ENCODE data around the gene TMEM186. TPM values are rescaled to one million over a fixed set of nuclear protein-coding genes. Genes with fewer than 3 reads are reported as not detected.

TMEM186 gene
- polyA plus RNA-seq, 3 donors: 3.8 to 4.5 (median 4.4) TPM

DNA sequence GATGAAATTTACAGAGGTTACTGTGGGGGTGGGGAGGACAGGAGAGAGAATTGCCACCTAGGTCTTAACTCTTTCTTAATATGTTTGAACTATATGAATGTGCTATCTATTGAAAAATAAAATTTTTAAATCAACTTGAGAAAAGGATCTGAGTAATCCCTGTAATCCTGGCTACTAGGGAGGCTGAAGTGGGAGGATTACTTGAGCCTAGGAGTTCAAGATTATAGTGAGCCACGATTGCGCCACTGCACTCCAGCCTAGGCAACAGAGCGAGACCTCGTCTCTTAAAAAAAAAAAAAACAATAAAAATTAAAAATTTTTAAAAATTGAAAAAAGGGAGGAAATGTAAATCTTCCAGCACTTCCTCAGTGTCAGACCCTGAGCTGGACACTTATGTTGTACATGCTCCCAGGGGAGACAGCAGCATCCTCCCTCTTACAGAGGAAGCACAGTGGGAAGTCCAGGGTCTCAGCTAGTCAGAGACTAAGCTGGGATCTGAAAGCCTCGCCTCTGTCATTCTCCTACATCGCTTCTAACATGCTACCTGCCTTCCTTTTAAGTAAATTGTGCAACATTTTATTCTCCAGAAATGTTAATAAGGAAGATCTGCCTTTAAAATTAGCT is 22.1 kb upstream of the TMEM186 start:
- Mint-ChIP-seq H3K27me3 (ENCODE audit: low read depth in 3 of 3) (peaks cover 0 to 2% (median 0%) of the 10 kb centered on the region in 3 donors), H3K4me3 (no peak overlapping the region), H3K36me3 (peaks cover 62 to 75% of the 10 kb centered on the region in 2 donors), H3K4me1 (peaks cover 20% of the 10 kb centered on the region), H3K9me3 (no peaks in the 10 kb centered on the region), H3K27ac (peak overlapping the region in 5 of 7 donors; percentile 5 to 80 (median 30))
- intact Hi-C loops (cut with micrococcal nuclease): no loop called here
- Histone ChIP-seq H3K4me3 (replicated peaks in 1 of 3; ENCODE audit: low read depth in 2 of 3, low read length in 3 of 3) (no peak overlapping the region), H4K20me1 (ENCODE audit: insufficient read depth, low read length) (no peaks in the 10 kb centered on the region), H3K9me3 (replicated peaks in 1 of 2; ENCODE audit: control insufficient read depth in 1 of 2, insufficient read depth in 1 of 2, low read length in 2 of 2) (no peaks in the 10 kb centered on the region), H3K4me2 (replicated peaks; ENCODE audit: extremely low read depth, low read length, poor library complexity, severe bottlenecking) (no peak overlapping the region), H3K9ac (ENCODE audit: insufficient read depth, low read length, poor library complexity, severe bottlenecking) (no peak overlapping the region), H3K4me1 (ENCODE audit: control insufficient read depth in 1 of 2, insufficient read depth in 2 of 2, low read length in 2 of 2) (no peaks in the 10 kb centered on the region), H3K27ac (ENCODE audit: low read depth in 1 of 2, low read length in 2 of 2) (no peak overlapping the region), H2AFZ (ENCODE audit: insufficient read depth, low read depth, low read length, poor library complexity, severe bottlenecking) (no peak overlapping the region), H3K27me3 (ENCODE audit: control insufficient read depth in 2 of 2, insufficient read depth in 2 of 2, low read length in 2 of 2) (no peaks in the 10 kb centered on the region), H3K36me3 (replicated peaks in 1 of 2; ENCODE audit: control insufficient read depth in 1 of 2, insufficient read depth in 2 of 2, low read length in 2 of 2) (peaks cover 53 to 92% of the 10 kb centered on the region in 2 donors), H3K79me2 (ENCODE audit: insufficient read depth, low read length) (no peaks in the 10 kb centered on the region)
- no peak for DNase-seq
- WGBS (ENCODE audit: insufficient coverage): no CpG with 5 or more reads among the region's 6 CpGs
- TF ChIP-seq, protein P1, sequence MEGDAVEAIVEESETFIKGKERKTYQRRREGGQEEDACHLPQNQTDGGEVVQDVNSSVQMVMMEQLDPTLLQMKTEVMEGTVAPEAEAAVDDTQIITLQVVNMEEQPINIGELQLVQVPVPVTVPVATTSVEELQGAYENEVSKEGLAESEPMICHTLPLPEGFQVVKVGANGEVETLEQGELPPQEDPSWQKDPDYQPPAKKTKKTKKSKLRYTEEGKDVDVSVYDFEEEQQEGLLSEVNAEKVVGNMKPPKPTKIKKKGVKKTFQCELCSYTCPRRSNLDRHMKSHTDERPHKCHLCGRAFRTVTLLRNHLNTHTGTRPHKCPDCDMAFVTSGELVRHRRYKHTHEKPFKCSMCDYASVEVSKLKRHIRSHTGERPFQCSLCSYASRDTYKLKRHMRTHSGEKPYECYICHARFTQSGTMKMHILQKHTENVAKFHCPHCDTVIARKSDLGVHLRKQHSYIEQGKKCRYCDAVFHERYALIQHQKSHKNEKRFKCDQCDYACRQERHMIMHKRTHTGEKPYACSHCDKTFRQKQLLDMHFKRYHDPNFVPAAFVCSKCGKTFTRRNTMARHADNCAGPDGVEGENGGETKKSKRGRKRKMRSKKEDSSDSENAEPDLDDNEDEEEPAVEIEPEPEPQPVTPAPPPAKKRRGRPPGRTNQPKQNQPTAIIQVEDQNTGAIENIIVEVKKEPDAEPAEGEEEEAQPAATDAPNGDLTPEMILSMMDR (IDR thresholded peaks at IDR 0.05): no peak

DNA sequence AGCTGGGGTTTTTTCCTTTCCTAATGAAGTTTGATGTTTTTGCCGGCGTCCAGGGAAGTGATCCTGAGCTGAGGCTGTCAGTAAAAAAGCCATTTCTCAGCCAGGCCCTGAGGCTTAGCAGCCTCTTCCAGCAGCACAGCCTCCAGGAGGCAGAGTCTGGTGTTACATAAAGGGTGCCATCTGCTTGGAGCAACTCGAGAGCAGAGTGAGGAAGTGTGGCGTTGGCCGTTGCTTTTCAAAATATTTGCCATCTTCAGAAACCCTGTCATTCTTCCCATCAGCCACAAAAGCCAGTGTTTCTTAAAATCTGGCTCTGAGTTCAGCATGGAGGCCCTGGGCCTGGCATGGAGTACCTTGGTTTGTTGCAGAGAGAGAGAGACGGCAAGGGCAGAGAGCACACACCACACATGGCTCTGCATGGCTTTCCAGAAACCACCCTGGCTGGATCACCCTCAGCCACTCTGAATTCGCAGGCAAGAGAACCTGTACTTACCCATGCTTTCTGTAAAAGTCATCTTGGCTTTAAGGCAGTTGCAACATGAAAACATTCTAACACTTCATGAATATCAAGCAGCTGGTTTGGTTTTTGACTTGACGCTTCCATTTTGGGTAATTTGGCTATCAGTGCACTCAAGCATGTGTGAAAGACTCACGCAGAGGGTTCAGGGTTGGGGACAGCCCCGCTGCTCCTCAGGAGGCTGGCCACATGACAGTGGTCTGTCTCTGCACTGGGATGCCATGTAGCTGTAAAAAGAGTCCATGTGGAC is 21.2 kb upstream of the TMEM186 start:
- Mint-ChIP-seq H3K4me3 (no peak overlapping the region), H3K9me3 (no peaks in the 10 kb centered on the region), H3K27me3 (ENCODE audit: low read depth in 3 of 3) (peaks cover 0 to 2% (median 0%) of the 10 kb centered on the region in 3 donors), H3K27ac (peak overlapping the region in 3 of 7 donors; percentile 16 to 46 (median 25)), H3K36me3 (peaks cover 70 to 80% of the 10 kb centered on the region in 2 donors), H3K4me1 (peaks cover 20% of the 10 kb centered on the region)
- H3K9ac ChIP-seq (ENCODE audit: insufficient read depth, low read length, poor library complexity, severe bottlenecking): no peak overlapping the region
- DNase-seq: no peak
- H3K27ac ChIP-seq (ENCODE audit: low read depth in 1 of 2, low read length in 2 of 2): peak overlapping the region in 1 of 2 donors; percentile 20
- no peak overlapping the region for H2AFZ ChIP-seq (ENCODE audit: insufficient read depth, low read depth, low read length, poor library complexity, severe bottlenecking)
- no peaks in the 10 kb centered on the region for H4K20me1 ChIP-seq (ENCODE audit: insufficient read depth, low read length)
- no peaks in the 10 kb centered on the region for H3K9me3 ChIP-seq (replicated peaks in 1 of 2; ENCODE audit: control insufficient read depth in 1 of 2, insufficient read depth in 1 of 2, low read length in 2 of 2)
- H3K4me1 ChIP-seq (ENCODE audit: control insufficient read depth in 1 of 2, insufficient read depth in 2 of 2, low read length in 2 of 2): no peaks in the 10 kb centered on the region
- H3K79me2 ChIP-seq (ENCODE audit: insufficient read depth, low read length): no peaks in the 10 kb centered on the region
- peaks cover 58 to 92% of the 10 kb centered on the region in 2 donors for H3K36me3 ChIP-seq (replicated peaks in 1 of 2; ENCODE audit: control insufficient read depth in 1 of 2, insufficient read depth in 2 of 2, low read length in 2 of 2)
- no peaks in the 10 kb centered on the region for H3K27me3 ChIP-seq (ENCODE audit: control insufficient read depth in 2 of 2, insufficient read depth in 2 of 2, low read length in 2 of 2)
- intact Hi-C loops (cut with micrococcal nuclease): no loop called here
- WGBS (ENCODE audit: insufficient coverage): 83% methylated on average over 6 of the region's 10 CpGs
- TF ChIP-seq, protein P1 (IDR thresholded peaks at IDR 0.05): no peak
- no peak overlapping the region for H3K4me2 ChIP-seq (replicated peaks; ENCODE audit: extremely low read depth, low read length, poor library complexity, severe bottlenecking)
- no peak overlapping the region for H3K4me3 ChIP-seq (replicated peaks in 1 of 3; ENCODE audit: low read depth in 2 of 3, low read length in 3 of 3)
